HepG2 (cell line): ENCODE data around the gene TBC1D14. TPM values are rescaled to one million over a fixed set of nuclear protein-coding genes. Genes with fewer than 3 reads are reported as not detected.
A peak's percentile ranks its signal among the peaks of the same experiment; 100 is the strongest.

Source experiments
- ARHGAP35 ChIP-seq: sonication (generic); formaldehyde crosslinking; IDR thresholded peaks from 2 replicates; pipeline ENCODE4 v1.9.0; 2022; ENCODE audit warnings: mild to moderate bottlenecking, inconsistent platforms, moderate library complexity, missing genetic modification reagents, borderline replicate concordance
- ARID5B ChIP-seq: IDR thresholded peaks from 2 replicates; pipeline ENCODE4 v1.4.0; 2020; ENCODE audit warnings: mild to moderate bottlenecking, missing genetic modification reagents
- CAMTA2 ChIP-seq: sonication (generic); formaldehyde crosslinking; IDR thresholded peaks from 2 replicates; pipeline ENCODE4 v1.4.0; 2020; ENCODE audit warnings: mild to moderate bottlenecking, missing genetic modification reagents, borderline replicate concordance
- CBX1 ChIP-seq: IDR thresholded peaks from one replicate; pipeline ENCODE4 v1.6.1; 2016; ENCODE audit warnings: antibody characterized with exemption, low read depth
- CREM ChIP-seq, 2 experiments: sonication (generic) in 1 of 2; formaldehyde crosslinking in 1 of 2; IDR thresholded peaks; 2 replicates each; pipeline versions ENCODE4 v1.4.0 to v1.6.1; 2016 to 2020; ENCODE audit warnings: antibody characterized with exemption in 1 of 2, mild to moderate bottlenecking in 1 of 2, missing genetic modification reagents in 1 of 2
- DRAP1 ChIP-seq: IDR thresholded peaks from 2 replicates; pipeline ENCODE4 v1.6.1; 2016; ENCODE audit warnings: missing genetic modification reagents, missing compliant biosample characterization
- HMGXB4 ChIP-seq, 2 experiments: sonication (generic) in 1 of 2; formaldehyde crosslinking in 1 of 2; IDR thresholded peaks; 2 replicates each; pipeline versions ENCODE4 v1.4.0 to v1.6.1; 2018 to 2020; ENCODE audit warnings: missing genetic modification reagents in 2 of 2, borderline replicate concordance in 1 of 2, low read depth in 1 of 2, mild to moderate bottlenecking in 1 of 2, missing biosample characterization in 1 of 2
- IRF2 ChIP-seq: IDR thresholded peaks from 2 replicates; pipeline ENCODE4 v1.6.1; 2018; ENCODE audit warnings: missing genetic modification reagents, missing compliant biosample characterization
- MAFF ChIP-seq: IDR thresholded peaks from 2 replicates; pipeline ENCODE4 v1.6.1; 2011; ENCODE audit warnings: low read depth, low read length, improper control_type of control experiment
- MAX ChIP-seq: IDR thresholded peaks from 2 replicates; pipeline ENCODE4 v1.6.1; 2012; ENCODE audit warnings: inconsistent platforms
- MXD3 ChIP-seq: IDR thresholded peaks from 2 replicates; pipeline ENCODE4 v1.6.1; 2016; ENCODE audit warnings: mild to moderate bottlenecking, missing biosample characterization, missing genetic modification reagents
- NR2F2 ChIP-seq: IDR thresholded peaks from 2 replicates; pipeline ENCODE4 v1.6.1; 2012; ENCODE audit warnings: low read depth, inconsistent platforms, borderline replicate concordance
- PBX2 ChIP-seq: IDR thresholded peaks from 2 replicates; pipeline ENCODE4 v1.6.1; 2016; ENCODE audit warnings: control low read depth
- PRMT3 ChIP-seq: sonication (generic); formaldehyde crosslinking; IDR thresholded peaks from 2 replicates; pipeline ENCODE4 v1.8.1; 2022; ENCODE audit warnings: low read depth, mild to moderate bottlenecking, moderate library complexity, missing genetic modification reagents, borderline replicate concordance
- RFXANK ChIP-seq: IDR thresholded peaks from 2 replicates; pipeline ENCODE4 v1.6.1; 2016
- TMF1 ChIP-seq: sonication (generic); formaldehyde crosslinking; IDR thresholded peaks from 2 replicates; pipeline ENCODE4 v1.8.1; 2022; ENCODE audit warnings: low read depth, missing genetic modification reagents
- TRAFD1 ChIP-seq: sonication (generic); formaldehyde crosslinking; IDR thresholded peaks from 2 replicates; pipeline ENCODE4 v1.5.1; 2020; ENCODE audit warnings: missing genetic modification reagents, mild to moderate bottlenecking, borderline replicate concordance
- ZNF205 ChIP-seq: IDR thresholded peaks from 2 replicates; pipeline ENCODE4 v1.6.1; 2018; ENCODE audit warnings: missing biosample characterization, missing genetic modification reagents
- ZNF615 ChIP-seq: sonication (generic); formaldehyde crosslinking; IDR thresholded peaks from 2 replicates; pipeline ENCODE4 v1.5.0; 2020; ENCODE audit warnings: mild to moderate bottlenecking, missing genetic modification reagents, borderline replicate concordance
- polyA plus RNA-seq, 8 experiments: library from polyadenylated mRNA; depleted of rRNA in 3 of 8; stranded (reverse) in 7 of 8; unstranded in 1 of 8; fragments of >200 nt; fragmentation: Illumina TruSeq in 4 of 8; extraction: Trizol in 4 of 8; gene quantifications; 2 replicates each; pipeline versions ENCODE4 v1.2.1 to v1.2.3, GENCODE V29; 2011 to 2016; ENCODE audit warnings: low read depth in 4 of 8, missing spikeins in 1 of 8, mixed read lengths in 1 of 8; ENCODE audit not compliant: insufficient read depth in 1 of 8
- total RNA-seq, 5 experiments: library from RNA; depleted of rRNA; stranded (reverse); fragments of >200 nt; fragmentation: Illumina TruSeq; extraction: Trizol; gene quantifications; 2 replicates each; pipeline ENCODE4 v1.2.3, GENCODE V29; 2016; ENCODE audit warnings: low read depth in 1 of 5

Gene TBC1D14
- total and polyA plus RNA-seq, 2 of the 13 experiments (the other 11 are each of a cell fraction or from before 2014, with no cell fraction given), result 29.5 to 46.5 TPM

- 0 out of 2 replicates have a peak, but pooled peaks have one; percentile 39 for TF ChIP-seq DRAP1 (CRISPR knock-in tag)
- TF ChIP-seq ZNF205 (CRISPR knock-in tag), result no peak
- TF ChIP-seq RFXANK (CRISPR knock-in tag), result no peak
- no peak for TF ChIP-seq ARHGAP35 (CRISPR knock-in tag)
- TF ChIP-seq ZNF615, result no peak
- TF ChIP-seq PBX2 (CRISPR knock-in tag), result no peak
- no peak; the same call in 1 of the 2 replicates for TF ChIP-seq CREM (IDR thresholded peaks at IDR 0.05)
- no peak for TF ChIP-seq CREM (CRISPR knock-in tag; IDR thresholded peaks at IDR 0.05)
- no peak for TF ChIP-seq PRMT3
- TF ChIP-seq ARID5B (CRISPR knock-in tag), result peak; percentile 62
- TF ChIP-seq IRF2 (CRISPR knock-in tag), result no peak
- no peak for TF ChIP-seq CAMTA2 (CRISPR knock-in tag)
- no peak for TF ChIP-seq CBX1
- peak; percentile 51; the same call in 1 of the 2 replicates for TF ChIP-seq MAX
- 0 out of 2 replicates have a peak, but pooled peaks have one; percentile 33 for TF ChIP-seq MXD3 (CRISPR knock-in tag)
- TF ChIP-seq HMGXB4 (CRISPR knock-in tag; IDR thresholded peaks at IDR 0.05; ENCODE audit: borderline replicate concordance in 1 of 2, low read depth in 1 of 2), result no peak
- no peak for TF ChIP-seq NR2F2
- TF ChIP-seq TMF1 (CRISPR knock-in tag), result no peak
- no peak for TF ChIP-seq MAFF
- TF ChIP-seq TRAFD1, result no peak
These were observed 17.3 kb downstream of the TBC1D14 start (continued) for GRCh38 chr4:6926681-6927478.
